ENCODE measurements around the gene KIF25.
"Not testable (repeated sequence)": the region's sequence is repeated elsewhere in the genome, so short reads cannot be mapped to it uniquely, and the experiment has no call there.

KIF25 gene

GRCh38 chr6:168073937-168074730 is 76.7 kb downstream of the KIF25 start:
- no peak for DNase-seq

- DNase-seq, result no peak
Measured at GRCh38 chr6:168075216-168075615, 77.7 kb downstream of the KIF25 start.

- no peak for DNase-seq
Measured at GRCh38 chr6:168075787-168076202, 78.3 kb downstream of the KIF25 start.

- DNase-seq, result not testable (repeated sequence)
Measured at GRCh38 chr6:168077401-168077800, 79.9 kb downstream of the KIF25 start.

GRCh38 chr6:168078175-168078942 is 80.9 kb downstream of the KIF25 start:
- DNase-seq, result no peak

- DNase-seq, result no peak
Measured at GRCh38 chr6:168078943-168079405, 81.5 kb downstream of the KIF25 start, which contains the start of gene FRMD1. Gene FRMD1, minus strand, starts transcription at chr6:168079212. Its CDS starts 118 bp downstream, at chr6:168079094.

- no peak for DNase-seq
Measured at GRCh38 chr6:168080393-168081077, 83.1 kb downstream of the KIF25 start.

- no peak for DNase-seq
Measured at GRCh38 chr6:168081858-168082546, 84.5 kb downstream of the KIF25 start.

- DNase-seq, result no peak
Measured at GRCh38 chr6:168082860-168083513, 85.5 kb downstream of the KIF25 start.

GRCh38 chr6:168083514-168083885 is 86.0 kb downstream of the KIF25 start:
- no peak for DNase-seq

- DNase-seq, result no peak
Measured at GRCh38 chr6:168084465-168085160, 87.1 kb downstream of the KIF25 start.

- DNase-seq, result no peak
Measured at GRCh38 chr6:168086066-168086465, 88.6 kb downstream of the KIF25 start.

- no peak for DNase-seq
Measured at GRCh38 chr6:168086616-168087015, 89.1 kb downstream of the KIF25 start.

- DNase-seq, result no peak
Measured at GRCh38 chr6:168087436-168088160, 90.1 kb downstream of the KIF25 start.

GRCh38 chr6:168088161-168089053 is 90.9 kb downstream of the KIF25 start:
- DNase-seq, result no peak

GRCh38 chr6:168089186-168090063 is 92.0 kb downstream of the KIF25 start:
- no peak for DNase-seq

GRCh38 chr6:168090064-168090690 is 92.7 kb downstream of the KIF25 start:
- DNase-seq, result no peak

GRCh38 chr6:168090706-168091105 is 93.2 kb downstream of the KIF25 start:
- DNase-seq, result no peak

Measured in activated CD4-positive, alpha-beta T cell treated with anti-CD3 and anti-CD28 coated beads for 48 hours (primary cell).